ENCODE data around the gene ATP6V0C.

The ATP6V0C gene

GRCh38 chr16:2513405-2514332, at the start of gene ATP6V0C:
Gene ATP6V0C (plus strand): TSS chr16:2513952. CDS start chr16:2514104, 152 bp downstream.
- peak; percentile 70 for DNase-seq

GRCh38 chr16:2464333-2464732, 49.4 kb upstream of the ATP6V0C start:
- DNase-seq: no peak

- DNase-seq: no peak
These were observed 47.9 kb upstream of the ATP6V0C start for GRCh38 chr16:2465653-2466415.

- no peak for DNase-seq
These were observed 46.9 kb upstream of the ATP6V0C start for GRCh38 chr16:2466667-2467527.

GRCh38 chr16:2467528-2468232, 46.1 kb upstream of the ATP6V0C start:
- DNase-seq: peak; percentile 40

- no peak for DNase-seq
These were observed 45.5 kb upstream of the ATP6V0C start for GRCh38 chr16:2468233-2468724.

GRCh38 chr16:2468725-2469398, 44.9 kb upstream of the ATP6V0C start:
- peak; percentile 61 for DNase-seq

GRCh38 chr16:2469399-2470233, 44.1 kb upstream of the ATP6V0C start:
- no peak for DNase-seq

- no peak for DNase-seq
These were observed 43.5 kb upstream of the ATP6V0C start for GRCh38 chr16:2470234-2470601.

- DNase-seq: no peak
These were observed 43.1 kb upstream of the ATP6V0C start for GRCh38 chr16:2470603-2471015.

GRCh38 chr16:2471016-2471652, 42.6 kb upstream of the ATP6V0C start, which contains the start of gene NTN3:
Gene NTN3 (plus strand): TSS chr16:2471297. CDS start chr16:2471702, 405 bp downstream.
- no peak for DNase-seq

GRCh38 chr16:2471653-2472487, 41.9 kb upstream of the ATP6V0C start:
- no peak for DNase-seq

- DNase-seq: no peak
These were observed 41.3 kb upstream of the ATP6V0C start for GRCh38 chr16:2472488-2472864.

- DNase-seq: no peak
These were observed 40.8 kb upstream of the ATP6V0C start for GRCh38 chr16:2472885-2473445.

- no peak for DNase-seq
These were observed 40.3 kb upstream of the ATP6V0C start for GRCh38 chr16:2473446-2473926.

- no peak for DNase-seq
These were observed 39.5 kb upstream of the ATP6V0C start for GRCh38 chr16:2473999-2474876.

GRCh38 chr16:2474877-2475412, 38.8 kb upstream of the ATP6V0C start, which contains the start of gene TBC1D24:
Gene TBC1D24 (plus strand): TSS chr16:2475127. CDS start chr16:2496149, 21,022 bp downstream.
- DNase-seq: no peak
